GM12872 (cell line): ENCODE results near the gene CCT6B.

Experiments
- TF ChIP-seq, protein P1 (sequence below): IDR thresholded peaks from 3 replicates; pipeline ENCODE4 v1.5.1; 2011; ENCODE audit warnings: low read depth, mild to moderate bottlenecking, low read length, moderate library complexity; ENCODE audit not compliant: insufficient read depth

CCT6B gene, protein sequence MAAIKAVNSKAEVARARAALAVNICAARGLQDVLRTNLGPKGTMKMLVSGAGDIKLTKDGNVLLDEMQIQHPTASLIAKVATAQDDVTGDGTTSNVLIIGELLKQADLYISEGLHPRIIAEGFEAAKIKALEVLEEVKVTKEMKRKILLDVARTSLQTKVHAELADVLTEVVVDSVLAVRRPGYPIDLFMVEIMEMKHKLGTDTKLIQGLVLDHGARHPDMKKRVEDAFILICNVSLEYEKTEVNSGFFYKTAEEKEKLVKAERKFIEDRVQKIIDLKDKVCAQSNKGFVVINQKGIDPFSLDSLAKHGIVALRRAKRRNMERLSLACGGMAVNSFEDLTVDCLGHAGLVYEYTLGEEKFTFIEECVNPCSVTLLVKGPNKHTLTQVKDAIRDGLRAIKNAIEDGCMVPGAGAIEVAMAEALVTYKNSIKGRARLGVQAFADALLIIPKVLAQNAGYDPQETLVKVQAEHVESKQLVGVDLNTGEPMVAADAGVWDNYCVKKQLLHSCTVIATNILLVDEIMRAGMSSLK

DNA sequence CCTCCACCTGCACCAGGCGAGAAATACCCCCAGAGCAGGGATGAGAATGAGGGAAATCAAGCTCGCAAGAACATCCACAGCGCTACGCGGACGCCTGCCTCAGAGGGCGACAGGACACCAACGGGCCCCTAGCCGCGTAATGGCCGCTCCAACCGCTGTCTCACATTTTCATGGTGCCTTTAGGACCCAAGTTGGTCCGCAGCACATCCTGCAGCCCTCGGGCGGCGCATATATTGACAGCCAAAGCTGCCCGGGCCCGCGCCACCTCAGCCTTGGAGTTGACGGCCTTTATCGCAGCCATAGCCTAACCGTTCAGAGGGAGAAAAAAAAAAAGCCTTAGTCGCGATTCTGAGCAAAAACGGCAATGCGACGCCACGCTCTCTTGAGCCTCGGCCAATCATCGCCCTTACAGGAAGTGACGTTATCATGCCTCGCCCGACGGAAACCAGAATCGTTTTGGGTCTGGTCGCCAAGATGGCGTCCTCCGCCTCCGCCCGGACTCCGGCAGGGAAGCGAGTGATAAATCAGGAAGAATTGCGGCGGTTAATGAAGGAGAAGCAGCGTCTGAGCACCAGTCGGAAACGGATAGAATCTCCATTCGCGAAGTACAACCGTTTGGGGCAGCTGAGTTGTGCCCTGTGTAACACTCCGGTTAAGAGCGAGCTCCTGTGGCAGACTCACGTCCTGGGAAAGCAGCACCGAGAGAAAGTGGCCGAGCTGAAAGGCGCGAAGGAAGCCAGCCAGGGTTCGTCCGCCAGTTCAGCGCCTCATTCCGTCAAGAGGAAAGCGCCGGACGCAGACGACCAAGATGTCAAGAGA, at the start of gene CCT6B, which contains the start of gene ZNF830:
Gene CCT6B (minus strand): TSS at position 368 of the 819 bp plus-strand sequence. CDS start 67 bp downstream, at position 301.
Gene ZNF830 (plus strand): TSS at position 448 of the 819 bp plus-strand sequence. CDS start 27 bp downstream, at position 475.
- TF ChIP-seq, protein P1, sequence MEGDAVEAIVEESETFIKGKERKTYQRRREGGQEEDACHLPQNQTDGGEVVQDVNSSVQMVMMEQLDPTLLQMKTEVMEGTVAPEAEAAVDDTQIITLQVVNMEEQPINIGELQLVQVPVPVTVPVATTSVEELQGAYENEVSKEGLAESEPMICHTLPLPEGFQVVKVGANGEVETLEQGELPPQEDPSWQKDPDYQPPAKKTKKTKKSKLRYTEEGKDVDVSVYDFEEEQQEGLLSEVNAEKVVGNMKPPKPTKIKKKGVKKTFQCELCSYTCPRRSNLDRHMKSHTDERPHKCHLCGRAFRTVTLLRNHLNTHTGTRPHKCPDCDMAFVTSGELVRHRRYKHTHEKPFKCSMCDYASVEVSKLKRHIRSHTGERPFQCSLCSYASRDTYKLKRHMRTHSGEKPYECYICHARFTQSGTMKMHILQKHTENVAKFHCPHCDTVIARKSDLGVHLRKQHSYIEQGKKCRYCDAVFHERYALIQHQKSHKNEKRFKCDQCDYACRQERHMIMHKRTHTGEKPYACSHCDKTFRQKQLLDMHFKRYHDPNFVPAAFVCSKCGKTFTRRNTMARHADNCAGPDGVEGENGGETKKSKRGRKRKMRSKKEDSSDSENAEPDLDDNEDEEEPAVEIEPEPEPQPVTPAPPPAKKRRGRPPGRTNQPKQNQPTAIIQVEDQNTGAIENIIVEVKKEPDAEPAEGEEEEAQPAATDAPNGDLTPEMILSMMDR = no peak

DNA sequence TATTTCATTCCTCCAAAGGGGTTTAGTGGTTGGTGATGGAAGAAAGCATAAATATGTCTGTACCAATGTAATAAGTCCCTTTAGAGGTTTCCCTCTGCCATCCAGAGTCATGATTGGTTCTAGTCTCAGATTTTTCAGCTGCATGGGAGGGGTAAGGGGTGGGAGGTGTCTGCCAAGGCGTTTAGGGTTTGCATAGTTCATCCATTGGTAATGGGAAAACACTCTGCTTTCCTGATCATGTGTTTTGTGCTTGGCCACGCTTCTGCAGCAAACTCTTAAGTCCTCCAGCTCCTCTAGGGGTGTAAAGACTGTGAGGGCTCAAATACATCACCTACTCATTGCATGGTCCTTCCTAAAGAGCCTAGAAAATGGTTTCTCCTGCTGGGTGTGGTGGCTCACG, 48.8 kb upstream of the CCT6B start:
- TF ChIP-seq, protein P1 = no peak

DNA sequence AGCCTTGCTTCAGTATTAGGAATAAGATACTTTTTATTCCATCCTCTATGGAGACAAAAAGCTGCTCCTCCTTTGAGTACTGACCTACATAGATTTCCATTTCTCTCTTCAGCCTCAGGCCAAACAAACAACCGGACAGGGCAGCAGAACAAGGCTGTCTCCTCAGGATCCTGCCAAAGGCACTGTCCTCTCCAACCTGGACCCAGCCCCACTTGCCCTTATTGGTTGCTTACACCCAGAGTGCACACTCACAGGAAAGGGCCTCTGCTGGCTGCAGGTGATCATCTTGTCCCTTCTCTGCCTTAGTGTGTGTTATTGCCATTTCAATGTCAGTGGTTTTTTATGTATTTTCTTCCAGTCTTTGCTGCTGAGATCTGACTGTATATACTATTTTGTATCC, 45.7 kb upstream of the CCT6B start:
- TF ChIP-seq, protein P1 = no peak

DNA sequence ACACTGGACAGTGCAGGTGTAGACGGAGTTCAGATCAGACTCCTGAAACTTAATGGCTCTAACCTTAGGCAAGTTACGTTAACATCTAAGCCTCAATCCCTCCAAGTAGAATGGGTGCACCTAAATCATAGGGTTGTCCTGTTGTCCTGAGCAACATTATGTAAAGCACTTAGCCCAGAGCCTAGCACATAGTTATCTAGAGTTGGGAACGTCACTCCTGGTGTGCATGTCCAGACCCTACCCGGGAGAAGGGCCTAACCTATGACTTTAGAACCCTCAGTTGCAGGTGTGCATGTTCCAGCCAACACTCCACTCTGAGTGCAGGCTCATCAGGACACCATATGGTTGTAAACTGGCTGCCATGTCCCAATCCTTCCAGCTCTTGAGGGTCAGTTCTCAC, 45.1 kb upstream of the CCT6B start:
- TF ChIP-seq, protein P1 = no peak

DNA sequence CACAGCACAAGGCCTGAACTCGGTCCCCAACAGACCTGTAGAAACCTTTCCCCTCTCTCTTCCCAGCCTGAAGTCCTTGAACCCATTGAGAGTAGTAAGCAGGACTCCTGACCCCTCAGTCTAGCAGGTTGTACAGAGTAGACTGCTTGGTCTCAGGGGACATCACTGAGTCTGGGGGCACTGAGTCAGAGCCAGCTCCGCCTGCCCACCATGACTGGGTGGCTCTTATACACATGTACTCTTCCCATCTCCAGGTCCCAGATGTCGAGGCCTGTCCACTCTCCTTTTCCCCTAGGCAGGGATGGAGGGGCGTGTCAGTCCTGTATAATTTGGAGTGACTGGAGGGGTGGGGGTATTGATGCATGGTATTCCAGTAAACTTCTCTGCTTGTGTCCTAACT, 42.5 kb upstream of the CCT6B start:
- TF ChIP-seq, protein P1 = no peak

DNA sequence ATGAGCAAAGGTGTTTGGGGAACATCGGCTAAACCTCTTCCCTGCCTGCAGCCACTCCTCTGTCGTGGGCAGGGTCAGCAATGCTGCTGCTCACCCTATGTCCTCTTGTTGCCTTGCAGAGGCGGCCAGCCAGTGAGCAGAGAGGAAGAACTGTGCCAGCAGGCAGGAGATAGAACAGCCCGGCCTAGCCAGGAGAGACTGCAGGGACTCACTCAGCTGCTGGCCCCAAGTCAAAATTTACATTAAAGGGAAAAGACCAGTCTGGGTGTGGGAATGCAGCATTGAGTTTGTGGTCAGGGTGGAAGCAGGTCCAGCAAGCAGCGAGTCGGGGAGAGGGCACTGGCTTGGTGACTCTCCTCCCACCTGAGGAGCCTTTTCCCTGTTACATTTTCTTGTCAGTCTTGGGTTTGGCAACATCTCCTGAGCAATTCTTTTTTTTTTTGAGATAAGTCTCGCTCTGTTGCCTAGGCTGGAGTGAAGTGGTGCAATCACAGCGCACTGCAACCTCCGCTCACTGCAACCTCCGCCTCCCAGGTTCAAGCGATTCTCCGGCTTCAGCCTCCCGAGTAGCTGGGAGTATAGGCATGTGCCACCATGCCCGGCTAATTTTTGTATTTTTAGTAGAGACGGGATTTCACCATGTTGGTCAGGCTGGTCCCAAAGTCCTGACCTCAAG, 41.8 kb upstream of the CCT6B start:
- TF ChIP-seq, protein P1 = no peak
